ENCODE results near the gene CDK19.
"Not testable (repeated sequence)": the region's sequence is repeated elsewhere in the genome, so short reads cannot be mapped to it uniquely, and the experiment has no call there.

The CDK19 gene

GRCh38 chr6:110755411-110755834, 59.8 kb downstream of the CDK19 start:
- DNase-seq: no peak

GRCh38 chr6:110753936-110754668, 61.2 kb downstream of the CDK19 start:
- DNase-seq: not testable (repeated sequence)

GRCh38 chr6:110748453-110748852, 66.8 kb downstream of the CDK19 start:
- no peak for DNase-seq

GRCh38 chr6:110746680-110747079, 68.6 kb downstream of the CDK19 start:
- no peak for DNase-seq

GRCh38 chr6:110744991-110745390, 70.3 kb downstream of the CDK19 start:
- no peak for DNase-seq

GRCh38 chr6:110742552-110742951, 72.7 kb downstream of the CDK19 start:
- not testable (repeated sequence) for DNase-seq

GRCh38 chr6:110741517-110741916, 73.8 kb downstream of the CDK19 start:
- no peak for DNase-seq

- DNase-seq: no peak
Measured at GRCh38 chr6:110738899-110739365, 76.3 kb downstream of the CDK19 start.

- no peak for DNase-seq
Measured at GRCh38 chr6:110735666-110736065, 79.6 kb downstream of the CDK19 start.

GRCh38 chr6:110731898-110732297, 83.4 kb downstream of the CDK19 start:
- DNase-seq: no peak

GRCh38 chr6:110731196-110731595, 84.1 kb downstream of the CDK19 start:
- DNase-seq: no peak

- DNase-seq: no peak
Measured at GRCh38 chr6:110728501-110728900, 86.8 kb downstream of the CDK19 start.

GRCh38 chr6:110723017-110723416, 92.3 kb downstream of the CDK19 start:
- DNase-seq: no peak

GRCh38 chr6:110720066-110720465, 95.2 kb downstream of the CDK19 start:
- DNase-seq: no peak

- not testable (repeated sequence) for DNase-seq
Measured at GRCh38 chr6:110719601-110720000, 95.7 kb downstream of the CDK19 start.

- DNase-seq: no peak
Measured at GRCh38 chr6:110714143-110714542, 101.1 kb downstream of the CDK19 start.

GRCh38 chr6:110712238-110712637, 103.0 kb downstream of the CDK19 start:
- no peak for DNase-seq

- DNase-seq: no peak
Measured at GRCh38 chr6:110710115-110710514, 105.2 kb downstream of the CDK19 start.

GRCh38 chr6:110708295-110708950, 106.8 kb downstream of the CDK19 start:
- no peak for DNase-seq

- DNase-seq: no peak
Measured at GRCh38 chr6:110705543-110705942, 109.7 kb downstream of the CDK19 start.

GRCh38 chr6:110703906-110704594, 111.2 kb downstream of the CDK19 start:
- no peak for DNase-seq

GRCh38 chr6:110703010-110703905, 112.0 kb downstream of the CDK19 start:
- no peak for DNase-seq

- no peak for DNase-seq
Measured at GRCh38 chr6:110699780-110700179, 115.5 kb downstream of the CDK19 start.

All from stimulated activated CD4-positive, alpha-beta T cell treated with anti-CD3 and anti-CD28 coated beads, Interleukin-12 subunit alpha, Interleukin-12 subunit beta, amount 100 ng/mL, for 4 hours (primary cell).